Neutrophil (primary cell): ENCODE results near the gene IQGAP2.
"Not testable (repeated sequence)": the region's sequence is repeated elsewhere in the genome, so short reads cannot be mapped to it uniquely, and the experiment has no call there.

ENCODE experiments used
- H3K27ac ChIP-seq: fragments of 200-600 bp; sonication (generic); 2 replicates; pipeline ENCODE4 v1.5.1; 2016; ENCODE audit warnings: mild to moderate bottlenecking, moderate library complexity
- H3K27me3 ChIP-seq: fragments of 200-600 bp; sonication (generic); 2 replicates; pipeline ENCODE4 v1.6.0; 2016; ENCODE audit warnings: mild to moderate bottlenecking
- H3K36me3 ChIP-seq: fragments of 200-600 bp; sonication (generic); 2 replicates; pipeline ENCODE4 v1.5.1; 2017
- H3K4me1 ChIP-seq, 2 experiments: fragments of 200-600 bp in 1 of 2; sonication (generic) in 1 of 2; 1 replicate in 1 of 2; 2 replicates in 1 of 2; pipeline versions ENCODE4 v1.5.1 to v1.6.1; 2013 to 2016; ENCODE audit warnings: low read depth in 1 of 2, low read length in 1 of 2, mild to moderate bottlenecking in 1 of 2, moderate library complexity in 1 of 2; ENCODE audit not compliant: control insufficient read depth in 1 of 2, insufficient read depth in 1 of 2
- H3K4me3 ChIP-seq, 2 experiments: fragments of 200-600 bp in 1 of 2; sonication (generic) in 1 of 2; 1 replicate in 1 of 2; 2 replicates in 1 of 2; pipeline ENCODE4 v1.5.1; 2013 to 2016; ENCODE audit warnings: low read depth in 1 of 2, low read length in 1 of 2, mild to moderate bottlenecking in 1 of 2, moderate library complexity in 1 of 2
- H3K9me3 ChIP-seq: fragments of 200-600 bp; sonication (generic); 2 replicates; pipeline ENCODE4 v1.5.1; 2016
- CTCF ChIP-seq: fragments of 200-600 bp; sonication (generic); IDR thresholded peaks from 2 replicates; pipeline ENCODE4 v1.5.1; 2016; ENCODE audit warnings: antibody characterized with exemption

The IQGAP2 gene

GRCh38 chr5:76547891-76548524 lies 144.9 kb downstream of the IQGAP2 start:
- Histone ChIP-seq H3K27me3 (no peaks in the 10 kb centered on the region), H3K9me3 (no peaks in the 10 kb centered on the region), H3K4me3 (no peak overlapping the region), H3K36me3 (no peaks in the 10 kb centered on the region), H3K4me1 (peaks cover 34 to 51% of the 10 kb centered on the region in 2 experiments), H3K27ac (peak overlapping the region; percentile 73)
- TF ChIP-seq CTCF = no peak

GRCh38 chr5:76548525-76549229 lies 145.6 kb downstream of the IQGAP2 start:
- Histone ChIP-seq H3K27ac (no peak overlapping the region), H3K9me3 (no peaks in the 10 kb centered on the region), H3K4me3 (no peak overlapping the region), H3K36me3 (no peaks in the 10 kb centered on the region), H3K4me1 (peaks cover 27 to 44% of the 10 kb centered on the region in 2 experiments), H3K27me3 (no peaks in the 10 kb centered on the region)
- no peak for TF ChIP-seq CTCF

GRCh38 chr5:76550881-76551280 lies 147.8 kb downstream of the IQGAP2 start:
- not testable (repeated sequence) for H3K27me3 ChIP-seq, H3K36me3 ChIP-seq, H3K4me3 ChIP-seq, H3K9me3 ChIP-seq, H3K27ac ChIP-seq
- H3K4me1 ChIP-seq = peaks cover 16 to 28% of the 10 kb centered on the region in 2 experiments

- TF ChIP-seq CTCF = no peak
Observed at GRCh38 chr5:76552546-76552945, 149.5 kb downstream of the IQGAP2 start.

GRCh38 chr5:76553251-76553650 lies 150.2 kb downstream of the IQGAP2 start:
- TF ChIP-seq CTCF = no peak

More at GRCh38 chr5:76552546-76552945, 149.5 kb downstream of the IQGAP2 start:
- no peaks in the 10 kb centered on the region for H3K9me3 ChIP-seq
- no peaks in the 10 kb centered on the region for H3K36me3 ChIP-seq
- H3K4me1 ChIP-seq = peaks cover 4 to 13% of the 10 kb centered on the region in 2 experiments
- no peaks in the 10 kb centered on the region for H3K27me3 ChIP-seq
- H3K27ac ChIP-seq = no peak overlapping the region
- H3K4me3 ChIP-seq = no peak overlapping the region

GRCh38 chr5:76555114-76555513 lies 152.0 kb downstream of the IQGAP2 start:
- no peak overlapping the region for H3K4me3 ChIP-seq
- no peaks in the 10 kb centered on the region for H3K4me1 ChIP-seq
- H3K27ac ChIP-seq = no peak overlapping the region
- H3K9me3 ChIP-seq = no peaks in the 10 kb centered on the region
- H3K27me3 ChIP-seq = no peaks in the 10 kb centered on the region
- H3K36me3 ChIP-seq = no peaks in the 10 kb centered on the region
- TF ChIP-seq CTCF = no peak

More at GRCh38 chr5:76553251-76553650, 150.2 kb downstream of the IQGAP2 start:
- peaks cover 0 to 6% of the 10 kb centered on the region in 2 experiments for H3K4me1 ChIP-seq
- no peak overlapping the region for H3K27ac ChIP-seq
- no peaks in the 10 kb centered on the region for H3K9me3 ChIP-seq
- H3K4me3 ChIP-seq = no peak overlapping the region
- H3K36me3 ChIP-seq = no peaks in the 10 kb centered on the region
- no peaks in the 10 kb centered on the region for H3K27me3 ChIP-seq
